Body of pancreas (tissue), 4 donors: ENCODE results near the gene KMT5C. TPM values are rescaled to one million over a fixed set of nuclear protein-coding genes. Genes with fewer than 3 reads are reported as not detected.
A peak's percentile ranks its signal among the peaks of the same experiment; 100 is the strongest.

Experiments used
- ATAC-seq: fragments of 150-250 bp; one replicate; pipeline ENCODE4 v1.9.1; 2016
- DNase-seq, 4 donors: peaks; one replicate each; pipeline ENCODE4 v3.0.0-alpha.2; 2019
- H3K27ac ChIP-seq, 4 donors: fragments of 200-600 bp; sonication (generic); 1 replicate in 3 of 4; 2 replicates in 1 of 4; pipeline versions ENCODE4 v1.5.1 to v1.6.1; 2016 to 2019; ENCODE audit warnings: mild to moderate bottlenecking in 1 of 4, mixed read lengths in 1 of 4, moderate library complexity in 1 of 4
- H3K27me3 ChIP-seq, 2 donors: fragments of 200-600 bp; sonication (generic); one replicate each; pipeline ENCODE4 v1.6.0; 2016; ENCODE audit warnings: mild to moderate bottlenecking in 1 of 2
- H3K36me3 ChIP-seq, 2 donors: fragments of 200-600 bp; sonication (generic); replicated peaks in 1 of 2; 2 replicates each; pipeline ENCODE4 v1.5.1; 2016; ENCODE audit warnings: low read depth in 2 of 2; ENCODE audit not compliant: insufficient read depth in 1 of 2
- H3K4me1 ChIP-seq: fragments of 200-600 bp; sonication (generic); one replicate; pipeline ENCODE4 v1.6.0; 2016
- H3K4me3 ChIP-seq, 2 donors: fragments of 200-600 bp; sonication (generic); 1 replicate in 1 of 2; 2 replicates in 1 of 2; pipeline ENCODE4 v1.5.1; 2016 to 2019
- H3K9me3 ChIP-seq, 3 donors: fragments of 200-600 bp; sonication (generic); 1 replicate in 2 of 3; 2 replicates in 1 of 3; pipeline ENCODE4 v1.5.1; 2016
- CTCF ChIP-seq, 7 experiments: fragments of 450-650 bp in 4 of 7; fragments of 200-600 bp in 3 of 7; sonication (generic) in 3 of 7; IDR thresholded peaks; one replicate each; pipeline ENCODE4 v1.5.1; 2016 to 2019; ENCODE audit warnings: antibody characterized with exemption in 7 of 7
- POLR2A ChIP-seq, 3 donors: fragments of 450-650 bp; IDR thresholded peaks; one replicate each; pipeline ENCODE4 v1.6.1; 2016; ENCODE audit warnings: antibody characterized with exemption in 3 of 3, mild to moderate bottlenecking in 2 of 3
- WGBS, 2 donors: methylation state at CpG; one replicate each; pipeline ENCODE4 v1.1.5; 2017; 5-methylcytosine and 5-hydroxymethylcytosine counted together
- intact Hi-C: fragments of 100-400 bp; cut with DNase I; formaldehyde crosslinking; loops from one replicate; pipeline ENCODE4 v1.15.1; 2023
- total RNA-seq, 2 donors: library from RNA; depleted of rRNA; stranded (reverse); fragments of >200 nt; gene quantifications; one replicate each; pipeline ENCODE4 v1.1.0, GENCODE V29; 2016

KMT5C gene
- total RNA-seq, 2 donors from 2014 or later = 14.8 to 17.6 TPM

DNA sequence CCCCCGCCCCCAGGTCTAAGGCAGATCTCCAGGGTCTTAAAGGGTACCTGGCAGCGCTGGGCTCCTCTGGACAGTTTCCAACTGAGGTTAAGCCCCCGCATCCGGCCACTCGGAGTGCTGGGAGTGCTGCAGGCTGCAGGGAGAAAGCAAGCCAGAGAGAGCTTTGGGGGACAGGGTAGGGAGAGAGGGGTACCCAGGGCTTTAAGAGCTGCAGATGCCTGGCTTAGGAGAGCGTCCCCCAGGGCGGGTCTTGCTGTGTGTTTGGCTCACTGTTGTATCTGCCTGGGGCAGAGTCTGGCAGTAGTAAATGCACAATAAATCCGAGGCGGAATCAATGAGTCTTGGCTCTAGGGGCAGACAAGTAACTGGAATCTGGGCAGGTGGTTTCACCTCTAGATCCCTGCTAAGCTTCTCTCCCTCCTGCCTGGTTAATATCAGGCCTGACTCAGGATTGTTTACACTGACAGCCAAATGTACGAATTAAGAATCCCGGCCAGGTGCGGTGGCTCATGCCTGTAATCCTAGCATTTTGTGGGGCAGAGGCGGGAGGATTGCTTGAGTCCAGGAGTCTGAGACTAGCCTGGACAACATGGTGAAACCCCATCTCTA, 15.6 kb downstream of the KMT5C start:
- no peak overlapping the region for H3K27ac ChIP-seq
- no peak overlapping the region for H3K4me3 ChIP-seq
- no peaks in the 10 kb centered on the region for H3K9me3 ChIP-seq
- intact Hi-C loops = no loop called here
- peaks cover 0 to 20% of the 10 kb centered on the region in 2 donors for H3K27me3 ChIP-seq
- no peak for ATAC-seq
- no peaks in the 10 kb centered on the region for H3K36me3 ChIP-seq
- no peak for DNase-seq
- peaks cover 20% of the 10 kb centered on the region for H3K4me1 ChIP-seq
- no peak for TF ChIP-seq CTCF (IDR thresholded peaks at IDR 0.05)
- no peak for TF ChIP-seq POLR2A (IDR thresholded peaks at IDR 0.05)
- 24% methylated on average over 12 to 13 of the region's 13 CpGs for WGBS, 2 donors

GRCh38 chr19:55358493-55358892, 18.8 kb downstream of the KMT5C start:
- no peak overlapping the region for H3K4me3 ChIP-seq
- no peak for ATAC-seq
- DNase-seq = no peak
- H3K9me3 ChIP-seq = no peaks in the 10 kb centered on the region
- no peak overlapping the region for H3K27ac ChIP-seq
- no peaks in the 10 kb centered on the region for H3K36me3 ChIP-seq
- peaks cover 0 to 2% of the 10 kb centered on the region in 2 donors for H3K27me3 ChIP-seq
- WGBS, 2 donors = 83 to 92% methylated on average over 15 to 18 of the region's 19 CpGs
- TF ChIP-seq POLR2A (IDR thresholded peaks at IDR 0.05) (no peak), CTCF (IDR thresholded peaks at IDR 0.05) (no peak)
- H3K4me1 ChIP-seq = peaks cover 12% of the 10 kb centered on the region
- intact Hi-C loops = no loop called here

GRCh38 chr19:55358943-55359908, 19.6 kb downstream of the KMT5C start:
- no peaks in the 10 kb centered on the region for H3K36me3 ChIP-seq
- no peak overlapping the region for H3K4me3 ChIP-seq
- no peak for ATAC-seq
- H3K4me1 ChIP-seq = peaks cover 5% of the 10 kb centered on the region
- 68 to 74% methylated on average over 28 to 29 of the region's 32 CpGs for WGBS, 2 donors
- peak in 2 of 4 donors; percentile 15 to 54 for DNase-seq
- TF ChIP-seq CTCF (IDR thresholded peaks at IDR 0.05) = no peak
- no peak for TF ChIP-seq POLR2A (IDR thresholded peaks at IDR 0.05)
- no peaks in the 10 kb centered on the region for H3K27me3 ChIP-seq
- intact Hi-C loops = no loop called here
- no peaks in the 10 kb centered on the region for H3K9me3 ChIP-seq
- no peak overlapping the region for H3K27ac ChIP-seq

GRCh38 chr19:55360902-55361301, 21.2 kb downstream of the KMT5C start:
- no peak overlapping the region for H3K27ac ChIP-seq
- no peaks in the 10 kb centered on the region for H3K9me3 ChIP-seq
- no peaks in the 10 kb centered on the region for H3K27me3 ChIP-seq
- no peaks in the 10 kb centered on the region for H3K4me1 ChIP-seq
- no peak overlapping the region for H3K4me3 ChIP-seq
- DNase-seq = no peak
- ATAC-seq = no peak
- intact Hi-C loops = no loop called here
- TF ChIP-seq POLR2A (IDR thresholded peaks at IDR 0.05) = no peak
- TF ChIP-seq CTCF (IDR thresholded peaks at IDR 0.05) = no peak
- no peaks in the 10 kb centered on the region for H3K36me3 ChIP-seq
- 83 to 88% methylated on average over 11 to 16 of the region's 16 CpGs for WGBS, 2 donors
